Measurements from ENCODE around the gene ZFP36L2.

DNA sequence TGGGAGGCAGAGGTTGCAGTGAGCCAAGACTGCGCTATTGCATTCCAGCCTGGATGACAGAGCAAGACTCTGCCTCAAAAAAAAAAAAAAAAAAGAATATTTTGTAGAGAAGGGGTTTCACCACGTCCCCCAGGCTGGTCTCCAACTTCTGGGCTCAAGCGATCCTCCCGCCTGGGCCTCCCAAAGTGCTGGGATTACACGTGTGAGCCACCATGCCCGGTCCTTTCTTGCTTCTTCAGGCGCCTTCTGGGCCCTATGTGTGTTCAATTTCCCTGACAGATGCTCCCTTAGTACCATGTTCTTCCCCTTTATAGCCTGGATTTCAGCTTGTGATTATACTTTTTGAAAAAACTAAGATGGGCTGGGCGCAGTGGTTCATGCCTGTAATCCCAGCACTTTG lies 9.8 kb downstream of the ZFP36L2 start:
- TF ChIP-seq, protein P1, sequence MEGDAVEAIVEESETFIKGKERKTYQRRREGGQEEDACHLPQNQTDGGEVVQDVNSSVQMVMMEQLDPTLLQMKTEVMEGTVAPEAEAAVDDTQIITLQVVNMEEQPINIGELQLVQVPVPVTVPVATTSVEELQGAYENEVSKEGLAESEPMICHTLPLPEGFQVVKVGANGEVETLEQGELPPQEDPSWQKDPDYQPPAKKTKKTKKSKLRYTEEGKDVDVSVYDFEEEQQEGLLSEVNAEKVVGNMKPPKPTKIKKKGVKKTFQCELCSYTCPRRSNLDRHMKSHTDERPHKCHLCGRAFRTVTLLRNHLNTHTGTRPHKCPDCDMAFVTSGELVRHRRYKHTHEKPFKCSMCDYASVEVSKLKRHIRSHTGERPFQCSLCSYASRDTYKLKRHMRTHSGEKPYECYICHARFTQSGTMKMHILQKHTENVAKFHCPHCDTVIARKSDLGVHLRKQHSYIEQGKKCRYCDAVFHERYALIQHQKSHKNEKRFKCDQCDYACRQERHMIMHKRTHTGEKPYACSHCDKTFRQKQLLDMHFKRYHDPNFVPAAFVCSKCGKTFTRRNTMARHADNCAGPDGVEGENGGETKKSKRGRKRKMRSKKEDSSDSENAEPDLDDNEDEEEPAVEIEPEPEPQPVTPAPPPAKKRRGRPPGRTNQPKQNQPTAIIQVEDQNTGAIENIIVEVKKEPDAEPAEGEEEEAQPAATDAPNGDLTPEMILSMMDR (IDR thresholded peaks at IDR 0.05) = no peak
- no peak for TF ChIP-seq POLR2A (IDR thresholded peaks at IDR 0.05)
